Activated B cell treated with CpG ODN at 0.5 μM for 24 hours (primary cell): ENCODE measurements around the gene CLMN. TPM values are rescaled to one million over a fixed set of nuclear protein-coding genes. Genes with fewer than 3 reads are reported as not detected.

Source experiments
- ATAC-seq: fragments of 200-7000 bp; cut with Tn5 transposase; one replicate; pipeline ENCODE4 v1.10.0; 2021; ENCODE audit warnings: low read depth, mild to moderate bottlenecking, moderate library complexity
- CTCF ChIA-PET: fragments of 350-600 bp; sonication (Branson Sonifier 250); formaldehyde crosslinking; loops from one replicate; lab custom pipeline; 2021; ENCODE audit warnings: antibody characterized with exemption; lab: Charles Lee
- POLR2A ChIA-PET: fragments of 350-600 bp; sonication (Branson Sonifier 250); formaldehyde crosslinking; loops from one replicate; lab custom pipeline; 2021; ENCODE audit warnings: antibody characterized with exemption; lab: Charles Lee
- DNase-seq: peaks from one replicate; pipeline ENCODE4 v3.0.0; 2022
- H3K27ac Mint-ChIP-seq: one replicate; pipeline ENCODE4 v1.8.0; 2020; ENCODE audit warnings: mixed read lengths
- H3K27me3 Mint-ChIP-seq: one replicate; pipeline ENCODE4 v1.8.0; 2021; ENCODE audit warnings: mixed read lengths
- H3K36me3 Mint-ChIP-seq: one replicate; pipeline ENCODE4 v1.8.0; 2021; ENCODE audit warnings: low read depth, mixed read lengths
- H3K4me1 Mint-ChIP-seq: one replicate; pipeline ENCODE4 v1.8.0; 2021; ENCODE audit warnings: mixed read lengths
- H3K4me3 Mint-ChIP-seq: one replicate; pipeline ENCODE4 v1.8.0; 2020; ENCODE audit warnings: mild to moderate bottlenecking, mixed read lengths
- H3K9me3 Mint-ChIP-seq: one replicate; pipeline ENCODE4 v1.8.0; 2020; ENCODE audit warnings: mixed read lengths
- CTCF ChIP-seq: fragments of 200-600 bp; IDR thresholded peaks from one replicate; pipeline ENCODE4 v1.8.0; 2022; ENCODE audit warnings: antibody characterized with exemption, mild to moderate bottlenecking
- intact Hi-C: fragments of 100-400 bp; cut with micrococcal nuclease; formaldehyde crosslinking; loops from one replicate; pipeline ENCODE4 v1.15.1; 2024
- total RNA-seq: library from RNA; stranded (reverse); gene quantifications from 2 replicates; pipeline ENCODE4 v1.2.3, GENCODE V29; 2022

Gene CLMN
- total RNA-seq, 1 donor from 2014 or later: 23.9 TPM

GRCh38 chr14:95197551-95197950 lies 122.2 kb downstream of the CLMN start:
- no peaks in the 10 kb centered on the region for H3K27me3 Mint-ChIP-seq
- H3K4me1 Mint-ChIP-seq: peaks cover 4% of the 10 kb centered on the region
- no peak overlapping the region for H3K4me3 Mint-ChIP-seq
- no peak for ATAC-seq
- TF ChIP-seq CTCF: no peak
- ChIA-PET CTCF (no interaction called here), POLR2A (no interaction called here)
- H3K27ac Mint-ChIP-seq: no peak overlapping the region
- H3K9me3 Mint-ChIP-seq: no peaks in the 10 kb centered on the region
- intact Hi-C loops: loop anchor here (5.0 kb wide), 3 partner anchors 55 to 510 kb away; no protein-coding TSS in a partner anchor
- DNase-seq: no peak
- peaks cover 36% of the 10 kb centered on the region for H3K36me3 Mint-ChIP-seq

- no peaks in the 10 kb centered on the region for H3K27me3 Mint-ChIP-seq
- intact Hi-C loops: loop anchor here (5.0 kb wide), 3 partner anchors 55 to 510 kb away; no protein-coding TSS in a partner anchor
- H3K27ac Mint-ChIP-seq: no peak overlapping the region
- no peak overlapping the region for H3K4me3 Mint-ChIP-seq
- H3K9me3 Mint-ChIP-seq: no peaks in the 10 kb centered on the region
- ChIA-PET CTCF (interaction anchor here (1.7 kb wide), 1 partner anchor 164 kb away, joined by 5 read pairs; no protein-coding TSS in a partner anchor), POLR2A (no interaction called here)
- no peak for DNase-seq
- peaks cover 32% of the 10 kb centered on the region for H3K36me3 Mint-ChIP-seq
- peaks cover 4% of the 10 kb centered on the region for H3K4me1 Mint-ChIP-seq
- no peak for ATAC-seq
- no peak for TF ChIP-seq CTCF
These were observed 122.7 kb downstream of the CLMN start for GRCh38 chr14:95196826-95197545.

- ChIA-PET CTCF (interaction anchor here (1.3 to 1.7 kb wide), 2 partner anchors 78 to 165 kb away, joined by 4 to 5 read pairs; no protein-coding TSS in a partner anchor), POLR2A (no interaction called here)
- ATAC-seq: peak; percentile 56
- intact Hi-C loops: loop anchor here (5.0 kb wide), 3 partner anchors 54 to 509 kb away; no protein-coding TSS in a partner anchor
- Mint-ChIP-seq H3K4me3 (no peak overlapping the region), H3K36me3 (peaks cover 27% of the 10 kb centered on the region), H3K4me1 (peaks cover 4% of the 10 kb centered on the region), H3K9me3 (no peaks in the 10 kb centered on the region), H3K27ac (no peak overlapping the region), H3K27me3 (no peaks in the 10 kb centered on the region)
- TF ChIP-seq CTCF: no peak
- no peak for DNase-seq
These were observed 123.4 kb downstream of the CLMN start for GRCh38 chr14:95196268-95196667.

- POLR2A ChIA-PET: no interaction called here
- intact Hi-C loops: loop anchor here (5.0 kb wide), 3 partner anchors 53 to 508 kb away; no protein-coding TSS in a partner anchor
- H3K27me3 Mint-ChIP-seq: no peaks in the 10 kb centered on the region
- H3K36me3 Mint-ChIP-seq: peaks cover 30% of the 10 kb centered on the region
- TF ChIP-seq CTCF: no peak
- H3K4me3 Mint-ChIP-seq: no peak overlapping the region
- no peak for ATAC-seq
- DNase-seq: no peak
- H3K4me1 Mint-ChIP-seq: peaks cover 4% of the 10 kb centered on the region
- CTCF ChIA-PET: no interaction called here
- H3K27ac Mint-ChIP-seq: no peak overlapping the region
- H3K9me3 Mint-ChIP-seq: no peaks in the 10 kb centered on the region
These were observed 124.7 kb downstream of the CLMN start for GRCh38 chr14:95195031-95195430.

GRCh38 chr14:95193081-95193480 lies 126.6 kb downstream of the CLMN start:
- Mint-ChIP-seq H3K4me1 (peaks cover 4% of the 10 kb centered on the region), H3K4me3 (no peak overlapping the region), H3K36me3 (peaks cover 33% of the 10 kb centered on the region), H3K9me3 (peaks cover 4% of the 10 kb centered on the region), H3K27ac (no peak overlapping the region), H3K27me3 (no peaks in the 10 kb centered on the region)
- no peak for DNase-seq
- TF ChIP-seq CTCF: no peak
- CTCF ChIA-PET: no interaction called here
- no peak for ATAC-seq
- intact Hi-C loops: no loop called here
- POLR2A ChIA-PET: no interaction called here
